Endodermal cell (in vitro differentiated cells): Measurements from ENCODE around the gene BPIFB2. TPM values are rescaled to one million over a fixed set of nuclear protein-coding genes. Genes with fewer than 3 reads are reported as not detected.

Experiments used
- DNase-seq: peaks from one replicate; pipeline ENCODE4 v3.0.0-alpha.2; 2017
- H3K27ac ChIP-seq: 2 replicates; pipeline ENCODE4 v1.5.1; 2013; ENCODE audit warnings: mild to moderate bottlenecking, low read depth, low read length, moderate library complexity
- H3K27me3 ChIP-seq: 2 replicates; pipeline ENCODE4 v1.6.1; 2013; ENCODE audit warnings: mild to moderate bottlenecking, low read length, moderate library complexity; ENCODE audit not compliant: insufficient read depth, control insufficient read depth, poor library complexity, severe bottlenecking
- H3K36me3 ChIP-seq: 2 replicates; pipeline ENCODE4 v1.7.0; 2013; ENCODE audit warnings: mild to moderate bottlenecking, low read length, moderate library complexity; ENCODE audit not compliant: control insufficient read depth, insufficient read depth
- H3K4me1 ChIP-seq: one replicate; pipeline ENCODE4 v1.7.0; 2013; ENCODE audit warnings: low read length; ENCODE audit not compliant: control insufficient read depth, insufficient read depth
- H3K4me3 ChIP-seq: 2 replicates; pipeline ENCODE4 v1.5.1; 2013; ENCODE audit warnings: mild to moderate bottlenecking, low read length, moderate library complexity
- H3K9ac ChIP-seq: 2 replicates; pipeline ENCODE4 v1.6.1; 2013; ENCODE audit warnings: mild to moderate bottlenecking, low read length, moderate library complexity; ENCODE audit not compliant: poor library complexity, severe bottlenecking; ENCODE audit errors: extremely low read depth
- H3K9me3 ChIP-seq: 2 replicates; pipeline ENCODE4 v1.6.1; 2013; ENCODE audit warnings: mild to moderate bottlenecking, low read length, moderate library complexity; ENCODE audit not compliant: control insufficient read depth
- H3K27ac Mint-ChIP-seq: 2 replicates; pipeline ENCODE4 v1.8.0; 2020; ENCODE audit warnings: mixed read lengths
- H3K27me3 Mint-ChIP-seq: 2 replicates; pipeline ENCODE4 v1.8.0; 2021; ENCODE audit warnings: mild to moderate bottlenecking, mixed read lengths; ENCODE audit not compliant: insufficient read depth
- H3K36me3 Mint-ChIP-seq: 2 replicates; pipeline ENCODE4 v1.8.0; 2020; ENCODE audit warnings: low read depth, mixed read lengths
- H3K4me1 Mint-ChIP-seq: 2 replicates; pipeline ENCODE4 v1.8.0; 2020; ENCODE audit warnings: mixed read lengths
- H3K4me3 Mint-ChIP-seq: 2 replicates; pipeline ENCODE4 v1.8.0; 2020; ENCODE audit warnings: mild to moderate bottlenecking, moderate library complexity, mixed read lengths
- H3K9me3 Mint-ChIP-seq: 2 replicates; pipeline ENCODE4 v1.8.0; 2020; ENCODE audit warnings: mild to moderate bottlenecking, mixed read lengths
- WGBS, 2 experiments: methylation state at CpG; one replicate each; pipeline versions ENCODE4 v1.1.5 to v1.1.7; 2013; ENCODE audit warnings: missing lambda C conversion rate in 2 of 2, mixed read lengths in 1 of 2; ENCODE audit not compliant: insufficient coverage in 1 of 2, insufficient read length in 1 of 2; 5-methylcytosine and 5-hydroxymethylcytosine counted together
- total RNA-seq, 2 donors: library from RNA; stranded (reverse); fragmentation: NEBNext Ultra II Directional in 1 of 2; extraction: Animal tissue kit (Norgen Biotek cat#: 25700) in 1 of 2; gene quantifications; 2 replicates in 1 of 2; 3 replicates in 1 of 2; pipeline ENCODE4 v1.2.1, GENCODE V29; 2021
- TF ChIP-seq, protein P1 (sequence below): fragments of 200-600 bp; sonication (generic); conservative IDR thresholded peaks from 2 replicates; pipeline ENCODE4 v1.5.0; 2021; ENCODE audit warnings: antibody characterized with exemption, mild to moderate bottlenecking

BPIFB2 gene
- total RNA-seq, 2 donors from 2014 or later, result not detected

DNA sequence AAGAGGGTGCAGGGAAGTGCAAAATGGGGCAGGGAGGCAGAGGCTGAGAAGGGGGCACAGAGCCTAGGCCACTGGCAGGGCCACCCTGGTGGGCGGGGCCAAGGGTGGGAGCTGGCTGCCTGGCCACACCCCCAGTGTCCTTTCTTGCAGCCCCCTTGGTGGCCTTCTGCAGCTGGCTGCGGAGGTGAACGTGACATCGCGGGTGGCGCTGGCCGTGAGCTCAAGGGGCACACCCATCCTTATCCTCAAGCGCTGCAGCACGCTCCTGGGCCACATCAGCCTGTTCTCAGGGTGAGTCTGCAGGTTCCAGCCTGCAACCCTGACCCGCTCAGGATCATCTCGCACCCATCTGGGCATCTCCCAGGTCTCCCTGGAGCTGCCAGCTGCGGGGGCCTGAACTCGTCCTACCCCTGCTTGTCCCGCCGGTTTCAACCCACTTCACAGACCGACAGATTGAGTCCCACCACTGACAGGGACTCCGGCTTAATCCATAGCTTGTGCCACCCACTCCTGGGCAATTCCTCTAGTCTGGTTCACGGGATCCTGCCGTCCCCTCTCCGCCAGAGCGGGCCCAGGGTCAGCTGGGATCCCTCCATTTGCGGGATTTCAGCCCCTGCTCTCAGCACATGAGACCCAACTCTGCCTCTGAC, 52.4 kb downstream of the BPIFB2 start:
- Histone ChIP-seq H3K36me3 (no peaks in the 10 kb centered on the region), H3K4me3 (no peak overlapping the region), H3K27ac (no peak overlapping the region), H3K9me3 (no peaks in the 10 kb centered on the region), H3K27me3 (no peaks in the 10 kb centered on the region), H3K9ac (no peak overlapping the region), H3K4me1 (no peaks in the 10 kb centered on the region)
- DNase-seq, result no peak
- no peak overlapping the region for H3K27ac Mint-ChIP-seq
- no peaks in the 10 kb centered on the region for H3K27me3 Mint-ChIP-seq
- WGBS, 2 experiments, result 92 to 93% methylated on average over 15 to 22 of the region's 22 CpGs
- TF ChIP-seq, protein P1, sequence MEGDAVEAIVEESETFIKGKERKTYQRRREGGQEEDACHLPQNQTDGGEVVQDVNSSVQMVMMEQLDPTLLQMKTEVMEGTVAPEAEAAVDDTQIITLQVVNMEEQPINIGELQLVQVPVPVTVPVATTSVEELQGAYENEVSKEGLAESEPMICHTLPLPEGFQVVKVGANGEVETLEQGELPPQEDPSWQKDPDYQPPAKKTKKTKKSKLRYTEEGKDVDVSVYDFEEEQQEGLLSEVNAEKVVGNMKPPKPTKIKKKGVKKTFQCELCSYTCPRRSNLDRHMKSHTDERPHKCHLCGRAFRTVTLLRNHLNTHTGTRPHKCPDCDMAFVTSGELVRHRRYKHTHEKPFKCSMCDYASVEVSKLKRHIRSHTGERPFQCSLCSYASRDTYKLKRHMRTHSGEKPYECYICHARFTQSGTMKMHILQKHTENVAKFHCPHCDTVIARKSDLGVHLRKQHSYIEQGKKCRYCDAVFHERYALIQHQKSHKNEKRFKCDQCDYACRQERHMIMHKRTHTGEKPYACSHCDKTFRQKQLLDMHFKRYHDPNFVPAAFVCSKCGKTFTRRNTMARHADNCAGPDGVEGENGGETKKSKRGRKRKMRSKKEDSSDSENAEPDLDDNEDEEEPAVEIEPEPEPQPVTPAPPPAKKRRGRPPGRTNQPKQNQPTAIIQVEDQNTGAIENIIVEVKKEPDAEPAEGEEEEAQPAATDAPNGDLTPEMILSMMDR, result no peak
- peaks cover 19% of the 10 kb centered on the region for H3K4me1 Mint-ChIP-seq
- no peak overlapping the region for H3K4me3 Mint-ChIP-seq
- no peaks in the 10 kb centered on the region for H3K9me3 Mint-ChIP-seq
- no peaks in the 10 kb centered on the region for H3K36me3 Mint-ChIP-seq

DNA sequence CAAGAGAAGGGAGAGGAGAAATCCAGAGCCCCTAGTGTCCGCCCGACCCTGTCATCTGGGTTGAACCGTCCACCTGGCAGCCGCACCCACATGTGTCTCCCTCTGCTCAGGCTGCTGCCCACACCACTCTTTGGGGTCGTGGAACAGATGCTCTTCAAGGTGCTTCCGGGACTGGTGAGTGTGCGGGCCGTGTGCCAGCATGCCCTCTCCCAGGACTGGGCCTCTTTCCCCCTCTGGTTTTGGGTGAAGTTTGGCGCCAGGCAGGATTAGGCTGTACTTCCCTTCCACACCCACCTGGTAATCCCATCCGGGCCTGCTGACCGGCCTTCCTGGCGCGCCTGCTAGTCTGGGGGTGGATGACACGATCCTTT, 54.1 kb downstream of the BPIFB2 start:
- Mint-ChIP-seq H3K9me3 (no peaks in the 10 kb centered on the region), H3K36me3 (no peaks in the 10 kb centered on the region), H3K27ac (no peak overlapping the region), H3K27me3 (no peaks in the 10 kb centered on the region), H3K4me3 (no peak overlapping the region), H3K4me1 (peaks cover 6% of the 10 kb centered on the region)
- Histone ChIP-seq H3K4me1 (no peaks in the 10 kb centered on the region), H3K4me3 (no peak overlapping the region), H3K9ac (no peak overlapping the region), H3K36me3 (no peaks in the 10 kb centered on the region), H3K9me3 (no peaks in the 10 kb centered on the region), H3K27ac (no peak overlapping the region), H3K27me3 (no peaks in the 10 kb centered on the region)
- 92 to 96% methylated on average over 8 to 14 of the region's 14 CpGs for WGBS, 2 experiments
- TF ChIP-seq, protein P1, result no peak
- DNase-seq, result no peak

DNA sequence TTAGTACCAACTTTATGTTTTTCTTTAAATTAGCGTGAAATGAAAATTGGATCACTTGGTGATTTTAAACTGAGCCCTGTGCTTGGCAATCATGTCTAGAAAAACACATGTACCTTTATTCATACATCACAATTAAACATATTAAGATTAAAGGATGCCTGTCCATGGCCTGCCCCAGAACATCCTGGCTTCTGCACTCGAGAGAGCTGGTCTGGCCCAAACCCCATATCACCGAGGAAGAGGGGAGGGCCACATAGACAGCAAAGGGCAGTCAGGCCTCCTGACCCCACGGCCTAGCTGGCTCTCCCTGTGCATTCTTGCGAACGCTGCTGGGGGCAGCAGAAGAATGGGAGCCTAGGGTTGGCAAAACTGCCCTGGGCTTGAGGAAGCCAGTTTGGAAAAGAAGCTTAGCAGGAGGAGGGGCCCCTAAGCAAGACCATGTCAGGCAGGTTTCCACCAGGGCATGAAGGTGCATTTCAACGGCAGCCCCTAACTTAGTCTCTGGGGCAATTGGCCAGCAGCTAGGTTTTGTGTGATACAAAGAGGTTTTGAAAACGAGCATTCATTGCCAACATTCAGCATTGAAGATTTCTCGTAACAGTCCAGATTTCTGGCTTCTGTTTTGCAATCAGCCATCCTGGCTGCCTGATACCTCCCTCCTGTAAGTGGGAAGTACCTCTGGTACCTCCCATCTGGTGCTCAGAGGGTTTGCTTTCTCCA, 54.8 kb downstream of the BPIFB2 start:
- DNase-seq, result no peak
- no peak overlapping the region for H3K4me3 Mint-ChIP-seq
- H3K9me3 Mint-ChIP-seq, result no peaks in the 10 kb centered on the region

More for the DNA sequence above, 54.8 kb downstream of the BPIFB2 start:
- no peaks in the 10 kb centered on the region for H3K4me1 ChIP-seq
- no peak overlapping the region for H3K27ac Mint-ChIP-seq
- H3K27me3 Mint-ChIP-seq, result no peaks in the 10 kb centered on the region
- no peaks in the 10 kb centered on the region for H3K36me3 Mint-ChIP-seq
- TF ChIP-seq, protein P1, result no peak
- no peak overlapping the region for H3K27ac ChIP-seq
- no peaks in the 10 kb centered on the region for H3K9me3 ChIP-seq
- no peak overlapping the region for H3K9ac ChIP-seq
- H3K27me3 ChIP-seq, result no peaks in the 10 kb centered on the region
- 63 to 71% methylated on average over 6 to 9 of the region's 9 CpGs for WGBS, 2 experiments
- H3K4me3 ChIP-seq, result no peak overlapping the region
- peaks cover 2% of the 10 kb centered on the region for H3K4me1 Mint-ChIP-seq
- no peaks in the 10 kb centered on the region for H3K36me3 ChIP-seq
